GM21447 (cell line): ENCODE measurements around the gene PTTG1IP.
"Not testable (repeated sequence)": the region's sequence is repeated elsewhere in the genome, so short reads cannot be mapped to it uniquely, and the experiment has no call there.

Experiments used
- ATAC-seq: cut with Tn5 transposase; IDR thresholded peaks from one replicate; pipeline ENCODE4 v1.9.1; 2021; ENCODE audit not compliant: unreplicated experiment

The PTTG1IP gene

DNA sequence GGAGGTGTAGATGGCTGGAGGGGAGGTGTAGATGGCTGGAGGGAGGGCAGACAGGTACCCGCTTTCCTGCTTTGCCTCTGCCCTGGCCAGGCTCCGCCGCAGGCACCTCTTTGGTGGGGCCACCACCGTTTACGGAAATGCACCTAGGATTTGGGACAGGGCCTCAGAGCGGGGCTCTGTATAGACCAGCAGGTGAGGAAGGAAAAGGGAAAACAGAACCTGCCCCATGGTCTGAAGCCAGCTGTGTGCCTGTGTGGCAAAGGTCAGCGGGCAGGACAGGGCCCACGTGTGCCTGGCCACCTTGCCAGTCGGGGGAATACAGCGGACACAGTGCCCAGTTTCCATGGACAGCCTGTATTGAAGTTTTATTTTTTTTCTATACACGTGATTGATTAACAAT, 12.1 kb upstream of the PTTG1IP start:
- ATAC-seq, result no peak

DNA sequence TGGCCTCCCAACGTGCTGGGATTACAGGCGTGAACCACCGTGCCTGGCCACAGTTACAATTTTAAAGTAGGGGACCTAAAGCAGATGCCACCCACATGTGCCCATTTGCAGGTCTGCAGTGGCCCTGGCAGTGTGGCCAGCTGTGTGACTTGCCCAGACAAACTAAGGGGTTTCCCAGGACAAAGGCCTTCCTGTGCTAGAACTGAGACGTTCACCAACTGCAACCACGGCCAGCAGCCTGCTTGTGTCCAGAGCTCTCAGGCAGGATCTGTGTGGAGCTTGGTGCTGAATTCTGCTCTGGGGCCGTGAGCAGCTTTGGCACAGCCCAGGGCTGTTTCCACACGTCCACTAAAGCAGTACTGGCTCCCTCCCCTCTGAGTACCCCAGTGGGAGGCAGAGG, 10.6 kb upstream of the PTTG1IP start:
- ATAC-seq, result no peak

DNA sequence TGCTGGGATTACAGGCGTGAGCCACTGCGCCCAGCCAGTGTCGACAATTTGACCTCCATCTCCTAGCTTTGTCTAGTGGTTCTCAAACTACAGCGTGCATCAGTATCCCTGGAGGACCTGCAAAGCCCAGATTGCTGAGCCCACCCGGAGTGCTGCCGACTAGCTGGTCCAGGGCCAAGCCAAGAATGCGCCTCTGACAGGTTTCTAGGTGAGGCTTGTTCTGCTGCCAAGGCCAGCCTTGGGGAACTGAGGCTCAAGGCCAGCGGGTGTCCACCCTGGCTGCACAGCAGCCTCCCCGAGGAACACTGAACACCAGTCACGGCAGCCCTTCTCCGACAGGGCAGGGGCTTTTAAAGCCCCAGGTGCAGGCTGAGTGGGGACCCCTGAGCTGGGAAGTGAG, 9.8 kb upstream of the PTTG1IP start:
- ATAC-seq, result no peak

DNA sequence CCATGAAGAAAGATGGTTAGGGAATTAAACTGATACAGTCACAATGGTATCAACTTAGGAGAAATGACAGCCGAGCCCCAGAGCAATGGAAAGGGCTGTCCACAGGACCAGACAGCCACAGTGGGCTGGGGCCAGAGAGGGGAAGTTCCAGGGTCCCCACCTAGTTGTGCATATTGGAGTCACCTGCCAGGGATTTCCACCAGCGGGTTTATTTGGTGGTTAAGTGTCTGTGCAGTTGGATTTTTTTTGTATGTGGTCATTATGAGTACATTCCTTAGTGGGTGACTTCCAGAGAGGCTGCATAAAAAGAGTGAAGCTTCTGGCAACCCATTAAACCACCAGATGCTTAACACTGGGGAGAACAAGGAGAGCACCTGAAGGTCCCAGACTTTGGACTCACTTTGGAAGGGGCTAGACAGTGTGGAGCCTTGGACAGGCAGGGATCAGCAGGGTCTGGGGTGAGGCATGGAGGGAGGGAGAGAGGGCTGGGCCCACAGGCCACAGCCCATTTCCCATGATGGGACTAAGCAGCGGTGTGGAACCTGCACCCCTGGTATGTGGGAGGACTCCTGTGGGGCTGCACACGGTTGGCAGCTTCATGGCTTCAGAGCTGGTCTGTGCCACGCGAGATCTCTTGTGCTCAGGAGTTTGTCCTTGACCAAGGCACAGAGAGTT, 7.8 kb upstream of the PTTG1IP start:
- ATAC-seq, result no peak

DNA sequence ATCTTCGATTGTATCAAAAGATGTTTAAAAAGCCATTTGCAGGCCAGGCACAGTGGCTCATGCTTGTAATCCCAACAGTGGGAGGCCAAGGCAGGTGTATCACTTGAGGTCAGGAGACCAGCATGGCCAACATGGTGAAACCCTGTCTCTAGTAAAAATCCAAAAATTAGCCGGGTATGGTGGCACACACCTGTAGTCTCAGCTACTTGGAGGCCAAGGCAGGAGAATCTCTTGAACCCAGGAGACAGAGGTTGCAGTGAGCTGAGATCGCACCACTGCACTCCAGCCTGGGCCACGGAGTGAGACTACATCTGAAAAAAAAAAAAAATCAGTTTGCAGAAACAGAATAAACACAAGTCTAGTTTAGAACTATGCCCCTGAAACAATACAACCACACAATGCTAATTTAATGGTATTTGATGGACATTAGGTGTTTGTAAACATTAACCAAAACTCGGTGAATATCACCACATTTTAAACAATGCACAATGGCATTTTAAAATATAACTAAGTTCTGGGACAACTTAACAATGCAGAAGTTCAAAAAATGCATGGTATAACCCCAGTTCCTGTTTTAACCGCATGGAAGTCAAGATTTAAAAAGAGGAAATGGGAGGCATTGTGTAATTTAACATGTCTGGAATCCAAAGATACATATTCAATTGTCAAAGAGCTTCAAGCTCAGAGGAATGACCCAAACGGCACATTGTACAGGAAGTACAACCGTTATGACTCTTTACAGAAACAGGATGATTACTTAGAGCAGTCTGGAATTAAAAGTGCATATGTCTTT, 7.1 kb upstream of the PTTG1IP start:
- ATAC-seq, result no peak

DNA sequence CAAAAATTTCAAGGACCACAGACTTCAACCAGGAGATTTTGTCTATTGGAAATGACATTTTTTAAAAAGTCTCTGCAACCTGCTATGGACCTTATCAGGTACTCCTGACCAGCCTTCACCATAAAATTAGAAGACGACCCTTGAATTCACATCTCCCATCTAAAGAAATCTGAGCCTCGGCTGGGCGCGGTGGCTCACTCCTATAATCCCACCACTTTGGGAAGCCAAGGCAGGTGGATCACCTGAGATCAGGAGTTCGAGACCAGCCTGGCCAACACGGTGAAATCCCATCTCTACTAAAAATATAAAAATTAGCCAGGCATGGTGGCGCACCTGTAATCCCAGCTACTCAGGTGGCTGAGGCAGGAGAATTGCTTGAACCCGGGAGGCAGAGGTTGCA, 5.7 kb upstream of the PTTG1IP start:
- not testable (repeated sequence) for ATAC-seq

DNA sequence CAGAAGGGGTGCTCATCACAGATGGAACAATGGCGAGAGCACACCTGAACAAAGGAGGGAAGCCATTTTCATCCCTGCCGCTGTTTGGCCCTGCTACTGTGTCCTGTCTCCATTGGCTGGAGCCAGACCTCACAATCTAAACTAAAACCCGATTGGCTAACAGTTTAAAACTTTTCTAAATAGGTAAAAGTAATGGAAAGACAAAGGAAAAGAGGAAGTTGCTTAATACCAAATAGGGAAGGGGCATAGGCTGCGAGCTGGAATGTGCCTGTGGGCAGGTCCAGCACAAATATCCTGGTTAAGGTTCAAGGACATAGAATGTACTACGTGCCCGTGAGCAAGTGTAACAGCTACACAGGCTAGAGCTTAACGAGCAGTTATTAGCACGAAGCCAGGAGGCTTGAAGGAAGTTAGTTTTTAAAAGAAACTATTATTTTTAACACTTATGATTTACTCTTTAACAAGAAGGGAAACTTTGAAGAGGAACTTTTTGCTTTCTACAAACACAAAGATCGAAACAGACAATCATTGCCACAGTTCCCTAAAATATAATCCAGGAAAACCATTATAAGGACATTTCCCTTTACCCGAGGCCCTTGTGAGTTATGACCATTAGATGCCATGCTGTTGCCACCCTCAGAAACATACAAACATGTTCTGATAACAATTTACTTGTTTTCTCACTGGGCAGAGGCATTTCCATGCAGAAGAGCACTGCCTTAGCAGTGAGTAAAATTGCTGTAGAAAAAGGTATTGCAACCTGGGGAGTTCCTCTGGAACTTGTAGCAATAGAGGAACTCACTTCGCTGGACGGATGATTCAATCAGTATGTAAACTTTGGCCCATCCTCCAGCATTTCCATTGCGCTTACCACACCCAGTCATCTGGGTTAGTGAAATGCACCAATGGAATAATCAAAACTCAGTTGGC, 4.8 kb upstream of the PTTG1IP start:
- ATAC-seq, result no peak

DNA sequence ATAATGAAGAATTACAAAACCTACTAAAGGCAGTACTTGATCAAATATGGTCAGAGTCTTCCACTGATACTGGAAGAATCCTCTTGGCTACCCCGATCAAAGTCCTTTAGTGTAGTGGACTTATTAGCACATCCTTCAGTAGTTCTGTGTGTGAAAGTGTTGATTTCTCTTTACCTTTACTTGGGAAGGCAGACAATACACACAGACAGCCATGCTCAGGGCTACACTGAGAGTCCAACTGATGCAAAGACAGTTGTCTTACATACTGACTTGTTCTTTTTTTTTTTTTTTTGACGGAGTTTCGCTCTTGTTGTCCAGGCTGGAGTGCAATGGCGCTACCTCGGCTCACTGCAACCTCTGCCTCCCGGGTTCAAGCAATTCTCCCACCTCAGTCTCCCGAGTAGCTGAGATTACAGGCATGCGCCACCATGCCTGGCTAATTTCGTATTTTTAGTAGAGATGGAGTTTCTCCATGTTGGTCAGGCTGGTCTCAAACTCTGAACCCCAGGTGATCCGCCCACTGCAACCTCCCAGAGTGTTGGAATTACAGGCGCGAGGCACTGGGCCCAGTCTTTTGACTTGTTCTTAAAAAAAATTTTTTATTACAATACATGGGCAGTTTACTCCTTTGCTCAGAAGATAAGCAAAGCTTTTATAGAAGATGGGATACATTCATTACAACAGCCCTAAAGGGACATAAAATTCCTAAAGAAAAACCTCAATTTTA, 3.5 kb upstream of the PTTG1IP start:
- no peak for ATAC-seq

DNA sequence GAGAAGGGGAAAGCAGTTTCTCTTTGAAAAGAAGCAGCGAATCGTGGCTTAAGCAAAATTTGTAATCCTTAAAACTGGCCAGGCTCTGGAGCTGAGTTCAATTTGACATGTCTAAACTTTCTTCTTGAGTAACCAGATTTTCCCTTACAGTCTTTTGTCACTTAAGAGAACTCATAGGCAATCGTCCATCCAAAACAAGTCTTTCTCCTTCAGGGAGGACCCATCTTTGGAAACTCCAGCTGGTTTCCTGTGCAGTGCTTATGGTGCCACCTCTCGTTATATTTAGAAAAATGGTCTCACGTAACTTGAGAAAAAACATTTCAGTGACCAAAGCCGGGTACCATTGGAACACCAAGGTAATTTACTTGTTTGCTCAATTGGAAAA, 1.8 kb upstream of the PTTG1IP start:
- ATAC-seq, result no peak

DNA sequence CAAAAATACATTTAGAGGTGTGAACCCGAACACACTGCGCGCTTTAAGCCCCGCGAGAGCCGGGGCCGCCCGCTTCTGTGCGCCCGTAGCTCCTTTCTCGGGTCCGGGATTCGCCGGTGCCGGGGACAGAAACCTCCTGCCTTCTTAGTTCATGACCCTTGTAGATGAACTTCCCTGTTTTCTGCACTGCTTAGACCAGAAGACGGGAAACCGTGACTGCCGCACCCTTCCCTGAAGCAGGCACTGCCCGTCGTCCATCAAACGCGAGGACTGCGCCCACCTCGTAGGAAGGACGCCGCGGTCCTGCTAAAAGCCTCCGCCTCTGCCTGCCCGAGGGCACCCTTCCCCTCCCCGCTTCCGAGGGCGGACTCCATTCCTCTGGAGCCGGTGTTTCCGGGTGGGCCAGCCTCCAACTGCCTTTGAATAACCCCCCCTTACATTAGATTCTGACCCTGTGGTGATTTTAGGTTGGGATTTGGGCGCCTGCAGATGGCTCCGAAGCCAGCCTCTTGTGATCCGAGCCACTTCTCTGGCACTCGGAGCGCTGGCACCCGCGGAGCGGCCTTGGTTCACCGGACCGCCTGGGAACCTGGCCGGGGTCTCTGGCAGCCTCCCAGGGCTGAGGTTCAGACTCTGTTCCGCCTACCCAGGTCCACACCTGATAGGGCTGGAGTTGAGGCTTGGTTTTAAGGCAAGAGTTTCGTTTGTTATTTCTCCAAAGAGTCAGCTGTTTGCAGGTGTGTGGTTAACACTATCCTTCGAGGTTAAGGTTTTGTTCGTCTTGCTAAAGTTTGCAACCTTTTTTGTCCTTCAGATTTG, 1.2 kb upstream of the PTTG1IP start:
- ATAC-seq, result peak; percentile 9

DNA sequence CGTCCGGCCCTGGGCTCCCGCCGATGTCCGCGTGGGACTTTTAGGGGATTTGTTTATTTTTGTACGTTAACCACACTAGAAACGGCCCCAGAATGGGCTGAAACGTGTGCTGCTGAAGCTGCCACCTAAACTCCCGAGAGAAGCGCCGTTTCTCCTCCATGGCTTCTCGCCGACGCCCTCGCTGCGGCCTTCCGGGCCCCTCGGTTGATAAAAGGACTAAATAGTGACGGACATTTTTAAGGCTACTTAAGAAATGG, 678 bp upstream of the PTTG1IP start:
- no peak for ATAC-seq

DNA sequence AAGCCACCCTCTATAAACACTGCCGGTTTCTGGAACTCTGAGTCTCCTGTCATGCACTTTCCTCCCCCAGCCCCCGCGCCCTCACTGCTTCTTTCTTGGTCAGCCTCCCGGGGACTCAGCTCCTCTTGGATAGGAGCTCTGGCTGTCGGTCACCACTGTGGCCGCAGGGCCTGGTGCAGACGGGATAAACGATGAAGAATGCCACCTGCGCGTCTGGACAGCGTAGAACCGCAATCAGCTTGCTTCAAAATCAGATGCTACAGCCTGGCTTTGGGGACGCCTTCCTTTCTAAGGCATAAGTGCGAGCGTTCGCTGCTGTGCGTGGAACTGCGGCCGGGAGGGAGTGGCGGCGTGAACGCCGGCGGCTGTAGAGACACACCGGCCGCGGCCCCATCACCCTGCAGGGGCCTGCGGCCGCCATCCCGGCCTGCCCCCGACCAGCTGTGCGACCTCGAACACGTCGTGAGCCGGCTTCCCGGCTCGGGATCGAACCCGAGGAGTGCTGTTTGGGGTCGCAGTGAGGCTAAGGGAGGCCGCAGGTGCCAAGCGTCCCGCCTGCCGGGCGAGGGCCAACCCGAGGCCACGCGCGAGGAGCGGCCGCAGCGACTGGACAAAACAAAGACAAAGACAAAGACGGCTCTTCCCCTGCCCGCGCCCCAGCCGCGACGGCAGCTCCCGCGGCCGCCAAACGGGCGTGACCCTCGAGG, 688 bp downstream of the PTTG1IP start:
- no peak for ATAC-seq

DNA sequence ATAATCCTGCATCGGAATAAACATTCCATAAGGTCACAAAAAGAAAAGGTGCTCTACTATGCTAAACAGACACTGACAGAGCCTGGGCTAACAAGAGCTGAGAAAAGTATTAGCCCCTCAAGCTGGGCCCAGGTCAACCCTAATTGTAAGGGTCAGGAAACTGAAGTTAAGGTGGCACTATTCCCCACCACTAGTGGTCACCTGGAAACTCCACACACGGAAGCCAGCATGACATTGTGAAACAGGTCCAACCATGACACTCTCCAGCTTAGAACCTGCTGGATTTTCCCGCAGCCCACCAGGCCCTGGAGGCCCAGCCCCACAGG, 1.2 kb downstream of the PTTG1IP start:
- no peak for ATAC-seq

DNA sequence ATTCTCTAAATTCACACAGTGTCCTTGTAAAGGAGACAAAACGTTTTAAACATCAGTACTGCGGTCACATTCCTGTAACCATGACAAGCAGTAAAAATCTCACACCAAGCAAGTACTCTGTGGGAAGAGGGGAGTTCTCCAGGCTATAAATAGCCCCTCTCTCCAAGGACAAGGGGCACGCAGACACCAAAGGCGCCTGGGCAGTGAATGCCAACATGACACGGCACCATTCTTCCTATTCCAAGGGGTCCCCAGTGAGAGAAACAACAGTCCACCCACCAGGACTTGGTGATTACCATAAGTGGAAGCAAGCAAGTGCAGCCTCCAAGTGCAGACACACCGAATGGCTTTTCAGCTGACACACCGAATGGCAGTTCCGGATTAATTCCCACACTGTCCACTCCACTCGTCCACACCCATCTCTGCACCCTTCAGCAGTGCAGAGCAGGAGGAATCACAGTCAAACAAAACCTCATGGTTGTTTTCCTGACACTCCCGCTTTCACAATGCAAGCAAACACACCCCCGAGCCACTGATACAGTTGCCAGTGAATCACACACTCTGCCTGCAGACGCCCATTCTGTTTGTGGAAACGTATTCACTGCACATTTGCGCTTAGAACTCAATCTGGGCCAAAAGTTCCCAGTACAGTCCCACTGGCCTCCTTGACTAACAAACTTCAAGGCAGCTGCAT, 1.8 kb downstream of the PTTG1IP start:
- no peak for ATAC-seq

DNA sequence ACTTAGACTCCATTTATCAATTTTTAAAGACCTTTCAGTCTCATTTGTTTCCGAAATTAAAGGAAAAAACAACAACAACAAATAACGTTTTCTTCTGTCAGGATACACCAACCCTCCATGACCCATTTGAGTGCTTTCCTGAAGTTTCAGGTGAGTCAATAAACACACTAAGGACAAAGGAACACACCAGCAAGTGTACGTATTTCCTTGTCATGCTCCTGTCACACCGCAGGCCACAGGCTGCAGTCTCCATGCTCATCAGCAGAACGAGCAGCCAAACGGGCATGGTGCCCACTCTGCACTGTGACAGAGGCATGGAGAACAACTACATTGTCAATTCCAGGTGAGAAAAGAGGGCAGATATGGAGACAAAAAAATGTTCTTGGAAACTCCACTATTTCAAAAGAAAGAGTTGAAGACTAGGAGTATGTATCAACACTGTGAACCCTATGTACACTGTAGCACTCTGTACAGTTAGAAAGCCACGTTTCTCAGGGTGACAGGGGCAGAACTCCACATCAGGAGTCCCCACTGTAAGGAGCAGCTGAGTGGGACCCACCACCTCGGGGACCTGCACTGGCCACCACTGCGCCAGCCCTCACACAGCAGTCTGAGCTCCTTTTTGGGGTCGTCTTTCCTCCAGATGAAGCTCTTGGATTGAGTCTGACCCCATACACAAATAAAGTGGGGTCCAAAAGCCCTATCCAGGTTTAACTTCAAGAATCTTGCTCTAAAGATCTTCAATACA, 2.6 kb downstream of the PTTG1IP start:
- no peak for ATAC-seq

DNA sequence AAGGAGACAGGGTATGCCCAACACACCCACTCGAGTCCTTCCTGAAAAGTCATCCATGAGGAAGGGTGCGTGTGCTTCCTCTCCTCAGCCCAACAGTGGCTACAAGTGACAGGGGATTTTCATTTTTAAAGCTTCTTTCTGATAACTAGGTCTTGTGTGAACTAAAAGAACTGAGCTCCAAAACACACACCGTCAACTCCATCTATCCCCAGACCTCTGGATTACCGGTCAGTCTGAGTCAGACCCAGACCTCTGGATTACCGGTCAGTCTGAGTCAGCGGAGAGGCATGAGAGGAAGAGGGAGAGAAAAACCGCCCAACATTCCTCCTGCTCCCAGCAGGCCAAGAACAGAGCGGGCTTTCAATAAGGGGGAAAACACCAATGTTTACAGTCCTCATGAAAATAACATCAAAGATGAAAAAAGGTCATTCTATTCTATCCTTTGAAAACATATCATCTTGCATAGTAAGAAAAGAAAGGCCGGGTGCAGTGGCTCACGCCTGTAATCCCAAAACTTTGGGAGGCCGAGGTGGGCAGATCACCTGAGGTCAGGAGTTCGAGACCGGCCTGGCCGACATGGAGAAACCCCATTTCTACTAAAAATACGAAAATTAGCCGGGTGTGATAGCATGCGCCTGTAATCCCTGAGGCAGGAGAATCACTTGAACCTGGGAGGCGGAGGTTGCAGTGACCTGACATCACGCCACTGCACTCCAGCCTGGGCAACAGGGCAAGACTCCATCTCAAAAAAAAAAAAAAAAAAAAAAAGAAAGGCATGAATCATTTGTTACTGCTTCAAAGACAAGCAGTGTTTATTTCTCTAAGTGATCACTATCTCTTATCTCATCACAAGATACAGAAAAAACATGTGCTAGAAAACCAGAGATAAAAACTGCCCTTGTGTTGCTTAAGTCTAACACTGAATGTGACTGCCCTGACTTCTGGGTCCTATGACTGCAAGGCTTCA, 3.4 kb downstream of the PTTG1IP start:
- ATAC-seq, result no peak

DNA sequence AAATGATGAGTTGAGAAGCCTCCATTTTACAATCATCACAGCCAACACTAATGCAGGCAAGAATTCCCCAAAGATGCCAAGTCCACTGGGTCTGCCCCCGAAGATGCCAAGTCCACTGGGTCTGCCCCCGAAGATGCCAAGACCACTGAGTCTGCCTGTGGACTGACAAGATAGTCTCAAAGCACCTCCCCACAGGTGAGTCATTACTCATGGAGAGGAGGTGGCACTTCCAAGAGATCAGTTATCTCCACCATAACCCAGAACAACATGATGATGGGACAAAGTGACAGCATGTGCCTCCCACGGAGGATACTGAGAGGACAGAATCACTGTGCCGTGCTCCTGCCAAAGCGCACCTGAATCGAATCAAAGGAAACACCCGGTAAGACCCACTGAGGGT, 4.8 kb downstream of the PTTG1IP start:
- ATAC-seq, result no peak
